Parathyroid adenoma (tissue), 2 donors: ENCODE results near the gene SLC9A9.

ENCODE experiments used
- H2AFZ ChIP-seq: fragments of 300-600 bp; sonication (generic); one replicate; pipeline ENCODE4 v1.7.0; 2017; ENCODE audit warnings: antibody characterized with exemption, mild to moderate bottlenecking
- H3K27ac ChIP-seq: fragments of 300-600 bp; sonication (generic); one replicate; pipeline ENCODE4 v1.7.0; 2017
- H3K27me3 ChIP-seq: fragments of 300-600 bp; sonication (generic); one replicate; pipeline ENCODE4 v1.7.0; 2017; ENCODE audit warnings: low read length; ENCODE audit not compliant: control insufficient read depth, insufficient read depth
- H3K36me3 ChIP-seq: fragments of 300-600 bp; sonication (generic); one replicate; pipeline ENCODE4 v1.7.0; 2017; ENCODE audit warnings: low read length; ENCODE audit not compliant: control insufficient read depth, insufficient read depth
- H3K4me1 ChIP-seq: fragments of 300-600 bp; sonication (generic); one replicate; pipeline ENCODE4 v1.7.0; 2017; ENCODE audit warnings: control low read depth
- H3K4me2 ChIP-seq: fragments of 300-600 bp; sonication (generic); one replicate; pipeline ENCODE4 v1.7.0; 2017; ENCODE audit warnings: low read length
- H3K4me3 ChIP-seq: fragments of 300-600 bp; sonication (generic); one replicate; pipeline ENCODE4 v1.7.0; 2017; ENCODE audit warnings: low read depth, low read length
- H3K79me2 ChIP-seq: fragments of 300-600 bp; sonication (generic); one replicate; pipeline ENCODE4 v1.7.0; 2017; ENCODE audit warnings: control low read depth
- H3K9ac ChIP-seq: fragments of 300-600 bp; sonication (generic); one replicate; pipeline ENCODE4 v1.7.0; 2017; ENCODE audit warnings: mild to moderate bottlenecking
- H3K9me3 ChIP-seq: fragments of 300-600 bp; sonication (generic); one replicate; pipeline ENCODE4 v1.7.0; 2017; ENCODE audit warnings: low read length; ENCODE audit not compliant: control insufficient read depth
- TF ChIP-seq, protein P1 (sequence below): fragments of 300-600 bp; sonication (generic); IDR thresholded peaks from one replicate; pipeline ENCODE4 v1.7.0; 2017; ENCODE audit warnings: antibody characterized with exemption, mild to moderate bottlenecking
- donor health status: primary hyperparathyroidism.

Gene SLC9A9

DNA sequence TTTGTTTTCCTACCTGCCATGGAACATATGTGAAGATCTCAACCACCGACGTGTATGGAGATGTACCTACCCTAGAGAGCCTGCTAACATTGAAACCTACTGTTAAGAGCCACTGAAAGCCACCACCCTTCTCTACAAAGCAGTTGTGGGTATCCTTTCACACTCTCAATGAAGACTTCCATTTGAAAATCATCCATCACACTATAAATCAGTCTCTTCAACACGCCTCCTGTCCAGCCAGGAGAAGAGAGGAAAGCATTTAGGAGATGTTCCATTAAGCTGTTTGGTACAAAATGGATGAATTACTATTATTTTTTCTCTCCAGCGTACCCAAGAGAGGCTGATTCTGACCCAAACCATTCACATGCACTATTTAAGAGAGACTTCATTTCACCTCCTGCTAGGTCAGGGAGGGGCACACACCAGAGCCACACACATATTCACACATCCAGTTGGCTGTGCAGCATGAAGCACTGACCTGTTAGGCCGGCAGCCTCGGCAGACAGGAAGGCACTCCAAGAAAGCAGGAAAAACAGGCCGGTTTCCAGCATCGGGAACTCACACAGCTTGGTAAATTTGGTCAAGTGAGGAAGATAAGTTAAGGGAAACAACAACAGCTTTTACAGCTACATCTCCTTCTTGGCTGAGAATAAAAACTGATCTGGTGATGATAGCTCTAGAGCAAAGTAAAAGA lies 274.5 kb downstream of the SLC9A9 start:
- TF ChIP-seq, protein P1, sequence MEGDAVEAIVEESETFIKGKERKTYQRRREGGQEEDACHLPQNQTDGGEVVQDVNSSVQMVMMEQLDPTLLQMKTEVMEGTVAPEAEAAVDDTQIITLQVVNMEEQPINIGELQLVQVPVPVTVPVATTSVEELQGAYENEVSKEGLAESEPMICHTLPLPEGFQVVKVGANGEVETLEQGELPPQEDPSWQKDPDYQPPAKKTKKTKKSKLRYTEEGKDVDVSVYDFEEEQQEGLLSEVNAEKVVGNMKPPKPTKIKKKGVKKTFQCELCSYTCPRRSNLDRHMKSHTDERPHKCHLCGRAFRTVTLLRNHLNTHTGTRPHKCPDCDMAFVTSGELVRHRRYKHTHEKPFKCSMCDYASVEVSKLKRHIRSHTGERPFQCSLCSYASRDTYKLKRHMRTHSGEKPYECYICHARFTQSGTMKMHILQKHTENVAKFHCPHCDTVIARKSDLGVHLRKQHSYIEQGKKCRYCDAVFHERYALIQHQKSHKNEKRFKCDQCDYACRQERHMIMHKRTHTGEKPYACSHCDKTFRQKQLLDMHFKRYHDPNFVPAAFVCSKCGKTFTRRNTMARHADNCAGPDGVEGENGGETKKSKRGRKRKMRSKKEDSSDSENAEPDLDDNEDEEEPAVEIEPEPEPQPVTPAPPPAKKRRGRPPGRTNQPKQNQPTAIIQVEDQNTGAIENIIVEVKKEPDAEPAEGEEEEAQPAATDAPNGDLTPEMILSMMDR: no peak
- H3K4me1 ChIP-seq: no peaks in the 10 kb centered on the region

DNA sequence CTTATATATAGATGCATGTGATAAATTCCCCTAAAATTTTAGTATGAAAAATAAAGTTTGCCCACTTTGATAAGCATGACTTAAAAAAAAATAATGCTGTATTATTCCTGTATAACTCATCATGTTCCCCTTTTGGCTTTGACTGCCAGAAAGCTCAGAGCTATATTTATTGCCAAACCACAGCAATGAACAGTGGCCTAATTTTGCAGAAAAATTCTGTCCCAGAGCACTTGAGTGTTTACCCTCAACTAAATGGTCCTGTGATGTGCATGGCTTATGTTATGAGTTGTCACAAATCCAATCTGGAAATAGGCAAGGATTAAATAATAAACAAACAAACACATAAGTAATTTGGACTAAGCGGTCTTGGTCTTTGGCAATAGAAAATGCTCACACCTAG lies 276.7 kb downstream of the SLC9A9 start:
- Histone ChIP-seq H3K79me2 (no peaks in the 10 kb centered on the region), H3K4me3 (no peak overlapping the region), H3K27me3 (no peaks in the 10 kb centered on the region), H3K9ac (no peak overlapping the region), H2AFZ (no peak overlapping the region), H3K9me3 (no peaks in the 10 kb centered on the region), H3K4me2 (no peak overlapping the region), H3K27ac (no peak overlapping the region), H3K4me1 (no peaks in the 10 kb centered on the region), H3K36me3 (no peaks in the 10 kb centered on the region)
- TF ChIP-seq, protein P1: no peak

More for the DNA sequence above, 274.5 kb downstream of the SLC9A9 start:
- H3K27me3 ChIP-seq: no peaks in the 10 kb centered on the region
- H3K79me2 ChIP-seq: no peaks in the 10 kb centered on the region
- no peak overlapping the region for H3K4me2 ChIP-seq
- H3K9me3 ChIP-seq: no peaks in the 10 kb centered on the region
- no peak overlapping the region for H3K27ac ChIP-seq
- H3K4me3 ChIP-seq: no peak overlapping the region
- no peak overlapping the region for H3K9ac ChIP-seq
- no peak overlapping the region for H2AFZ ChIP-seq
- H3K36me3 ChIP-seq: no peaks in the 10 kb centered on the region

DNA sequence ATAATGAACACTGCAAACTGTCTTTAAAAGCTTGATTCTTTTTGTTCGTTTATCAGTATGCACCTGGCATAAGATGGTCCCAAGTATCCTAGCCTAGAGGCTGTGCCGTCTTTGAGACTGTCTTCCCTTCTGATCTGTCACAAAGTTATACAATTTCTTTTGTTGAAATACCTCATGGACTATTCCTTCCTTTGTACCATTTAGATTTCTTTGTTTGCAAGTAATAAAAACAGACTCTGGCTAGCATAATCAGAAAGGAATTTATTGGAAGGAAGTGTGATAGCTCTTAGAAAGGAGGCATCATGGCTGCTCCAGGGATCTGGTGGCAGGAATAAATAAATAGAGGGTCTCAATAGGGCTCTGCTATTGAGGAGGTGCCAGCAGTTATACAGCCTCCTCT lies 280.4 kb downstream of the SLC9A9 start:
- Histone ChIP-seq H3K79me2 (no peaks in the 10 kb centered on the region), H3K9me3 (no peaks in the 10 kb centered on the region), H3K27me3 (no peaks in the 10 kb centered on the region), H3K9ac (no peak overlapping the region), H3K36me3 (no peaks in the 10 kb centered on the region), H3K4me3 (no peak overlapping the region), H3K27ac (no peak overlapping the region), H2AFZ (no peak overlapping the region), H3K4me2 (no peak overlapping the region), H3K4me1 (no peaks in the 10 kb centered on the region)
- TF ChIP-seq, protein P1: no peak

DNA sequence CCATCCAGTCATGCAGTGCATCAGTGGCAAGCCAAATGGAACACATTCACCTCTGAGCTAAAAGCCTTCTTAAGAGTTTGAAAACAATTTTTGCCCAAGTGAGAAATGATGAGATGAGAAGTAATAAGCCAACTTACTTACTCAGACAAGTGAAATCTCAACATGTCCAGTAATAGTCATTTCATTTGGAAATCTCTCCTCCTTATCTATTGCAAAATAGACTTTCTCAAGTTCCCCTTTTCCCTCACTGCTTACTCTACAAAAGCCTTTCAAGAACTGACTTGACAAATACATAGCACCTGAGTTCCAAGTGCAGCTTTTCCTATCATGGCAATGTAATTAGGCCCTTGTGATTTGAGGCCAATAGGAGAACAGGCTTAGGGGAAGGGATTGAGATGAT lies 282.3 kb downstream of the SLC9A9 start:
- Histone ChIP-seq H3K79me2 (no peaks in the 10 kb centered on the region), H3K36me3 (no peaks in the 10 kb centered on the region), H3K4me1 (no peaks in the 10 kb centered on the region), H3K4me3 (no peak overlapping the region), H3K4me2 (no peak overlapping the region), H3K9me3 (no peaks in the 10 kb centered on the region), H3K27me3 (no peaks in the 10 kb centered on the region), H3K9ac (no peak overlapping the region), H3K27ac (no peak overlapping the region), H2AFZ (no peak overlapping the region)
- TF ChIP-seq, protein P1: no peak

DNA sequence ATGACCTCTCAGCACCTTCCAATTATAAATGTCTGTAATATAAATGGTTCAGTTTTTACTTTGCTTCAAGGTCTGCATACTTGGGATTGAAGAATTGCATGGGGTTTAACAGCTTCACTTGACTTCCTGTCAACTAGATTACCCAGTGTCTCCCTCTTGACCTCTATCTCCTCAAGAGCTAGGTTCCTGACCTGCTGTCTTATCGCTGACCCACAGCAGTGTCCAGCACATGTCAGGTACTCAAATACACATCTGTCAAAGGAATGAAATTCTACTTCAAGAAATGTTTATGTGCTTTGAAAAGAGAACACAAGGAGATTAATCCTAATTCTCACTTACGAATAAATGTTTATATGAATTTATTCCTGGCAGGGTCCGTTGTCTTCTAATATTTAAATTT lies 284.5 kb downstream of the SLC9A9 start:
- no peak overlapping the region for H3K4me2 ChIP-seq
- no peaks in the 10 kb centered on the region for H3K79me2 ChIP-seq
- no peaks in the 10 kb centered on the region for H3K4me1 ChIP-seq
- H3K9ac ChIP-seq: no peak overlapping the region
- no peak overlapping the region for H3K27ac ChIP-seq
- no peaks in the 10 kb centered on the region for H3K9me3 ChIP-seq
- TF ChIP-seq, protein P1: no peak
- H2AFZ ChIP-seq: no peak overlapping the region
- no peak overlapping the region for H3K4me3 ChIP-seq
- H3K27me3 ChIP-seq: no peaks in the 10 kb centered on the region
- no peaks in the 10 kb centered on the region for H3K36me3 ChIP-seq
